ENCODE data around the gene HSD17B14.
"Not testable (repeated sequence)": the region's sequence is repeated elsewhere in the genome, so short reads cannot be mapped to it uniquely, and the experiment has no call there.

The HSD17B14 gene

DNA sequence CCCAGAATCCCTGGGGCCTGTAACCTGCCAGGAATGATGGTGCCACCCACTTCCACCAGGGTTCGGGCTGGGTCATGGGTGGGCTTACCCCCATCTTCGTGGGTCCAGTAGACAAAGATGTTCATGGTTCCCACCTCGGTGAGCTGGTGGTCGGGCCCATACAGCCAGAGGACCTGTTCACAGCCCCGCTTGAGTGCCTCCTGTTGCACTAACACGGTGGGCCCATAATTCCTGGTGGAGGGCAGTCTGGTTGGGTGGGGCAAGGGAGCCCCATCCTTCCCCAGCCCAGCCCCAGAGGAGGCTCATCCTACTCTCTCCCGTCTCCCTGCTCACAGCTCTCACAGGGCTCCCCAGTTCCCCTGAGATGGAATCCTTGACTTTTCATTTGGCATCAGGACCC, 39.2 kb downstream of the HSD17B14 start:
- no peak for DNase-seq (ENCODE audit: low spot score)

DNA sequence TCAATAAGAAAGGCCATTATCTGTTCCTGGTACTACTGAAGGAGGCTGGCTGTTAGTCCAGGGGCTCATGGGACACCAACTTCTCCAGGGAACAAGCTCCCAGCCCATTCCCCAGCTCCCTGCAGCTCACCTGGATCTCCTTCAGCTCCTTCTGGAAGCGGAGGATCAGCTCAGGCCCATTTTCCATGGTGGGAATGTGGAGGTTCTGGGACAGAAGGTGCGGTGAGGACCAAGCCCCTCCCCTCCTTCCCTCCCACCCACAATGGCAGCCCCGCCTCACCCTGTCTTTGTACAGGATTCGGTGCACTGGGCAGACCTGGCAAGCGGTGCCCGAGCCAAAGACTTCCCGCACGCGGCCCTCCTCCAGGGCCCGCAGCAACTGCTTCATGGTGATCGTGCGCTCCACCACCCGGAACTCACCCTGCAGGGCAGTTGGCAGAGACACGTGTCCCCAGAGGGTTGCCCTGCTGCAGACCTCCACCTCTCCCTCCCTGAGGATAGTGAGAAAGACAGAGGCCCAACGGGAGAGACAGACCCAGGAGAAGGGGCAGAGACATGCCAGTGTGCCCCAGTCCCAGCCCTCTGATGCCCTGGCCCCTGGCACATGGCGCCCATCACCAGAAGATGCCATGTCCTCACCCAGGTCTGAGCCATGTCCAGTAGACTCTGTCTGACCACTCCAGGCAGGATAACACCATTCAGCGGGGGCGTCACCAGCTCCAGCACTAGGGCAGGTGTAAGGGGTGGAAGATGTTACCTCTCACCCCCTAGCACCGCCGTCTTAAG, 39.8 kb downstream of the HSD17B14 start:
- no peak for DNase-seq (ENCODE audit: low spot score)

DNA sequence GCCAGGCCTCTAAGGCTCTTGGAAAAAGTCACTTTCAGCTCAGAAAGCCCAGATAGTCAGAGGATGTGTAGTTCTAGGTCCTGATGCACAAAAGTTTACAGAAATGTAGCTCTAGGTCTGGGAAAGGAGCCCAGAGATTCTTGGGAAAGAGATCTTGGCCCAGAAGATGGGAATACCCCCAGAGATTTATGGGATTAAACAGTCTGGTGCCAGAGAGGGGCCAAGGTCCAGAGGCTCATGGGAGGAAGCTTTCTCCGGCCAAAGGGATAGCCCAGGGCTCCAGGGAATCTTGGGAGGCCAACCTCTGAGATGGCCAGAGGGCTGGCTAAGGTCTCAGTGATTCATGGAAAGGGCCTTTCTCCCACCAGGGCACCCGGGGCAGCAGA, 40.6 kb downstream of the HSD17B14 start:
- DNase-seq (ENCODE audit: low spot score) = no peak

DNA sequence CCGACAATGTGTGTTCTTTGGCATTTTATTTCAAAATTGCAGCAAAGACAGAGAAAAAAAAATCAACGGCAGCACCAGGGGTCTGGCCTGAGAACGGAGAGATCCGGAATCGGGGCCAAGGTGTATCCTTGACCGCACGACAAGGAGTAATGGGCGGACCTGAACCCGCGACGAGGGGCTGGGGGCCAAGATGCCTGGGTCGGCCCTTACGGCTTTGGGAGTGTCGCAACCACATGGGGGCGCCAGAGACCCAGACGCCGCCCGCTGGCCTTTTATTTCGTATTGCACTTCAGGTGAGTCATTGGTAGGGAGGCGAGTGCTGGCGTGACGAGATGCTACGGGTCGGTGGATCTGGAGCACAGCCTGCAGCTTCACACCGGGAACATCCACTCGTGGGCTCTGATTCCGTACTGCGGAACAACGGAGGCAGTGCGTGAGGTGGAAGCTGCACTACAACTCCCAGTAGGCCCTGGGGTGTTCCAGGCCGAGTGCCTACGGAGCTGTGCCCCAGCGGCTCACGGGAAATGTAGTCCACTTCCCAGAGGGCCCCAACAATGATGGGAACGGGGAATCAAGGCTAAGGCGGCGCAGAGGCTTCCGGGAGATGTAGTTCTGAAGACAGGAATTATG, 41.1 kb downstream of the HSD17B14 start:
- DNase-seq (ENCODE audit: low spot score) = peak; percentile 85

DNA sequence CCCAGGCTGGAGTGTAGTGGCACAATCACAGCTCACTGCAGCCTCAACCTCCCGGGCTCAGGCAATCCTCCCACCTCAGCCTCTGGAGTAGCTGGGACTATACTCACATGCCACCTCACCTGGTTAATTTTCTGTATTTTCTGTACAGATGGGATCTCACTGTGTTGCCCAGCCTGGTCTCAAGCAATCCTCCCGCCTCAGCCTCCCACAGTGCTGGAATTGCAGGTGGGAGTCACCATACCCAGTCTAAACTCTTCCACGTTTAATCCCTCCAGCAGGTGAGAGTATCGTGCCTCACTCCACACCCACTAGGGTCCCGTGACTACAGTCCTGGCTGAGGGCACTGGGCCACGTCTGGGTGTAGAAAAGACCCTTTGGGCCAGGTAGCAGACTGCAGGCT, 42.0 kb downstream of the HSD17B14 start:
- no peak for DNase-seq (ENCODE audit: low spot score)

DNA sequence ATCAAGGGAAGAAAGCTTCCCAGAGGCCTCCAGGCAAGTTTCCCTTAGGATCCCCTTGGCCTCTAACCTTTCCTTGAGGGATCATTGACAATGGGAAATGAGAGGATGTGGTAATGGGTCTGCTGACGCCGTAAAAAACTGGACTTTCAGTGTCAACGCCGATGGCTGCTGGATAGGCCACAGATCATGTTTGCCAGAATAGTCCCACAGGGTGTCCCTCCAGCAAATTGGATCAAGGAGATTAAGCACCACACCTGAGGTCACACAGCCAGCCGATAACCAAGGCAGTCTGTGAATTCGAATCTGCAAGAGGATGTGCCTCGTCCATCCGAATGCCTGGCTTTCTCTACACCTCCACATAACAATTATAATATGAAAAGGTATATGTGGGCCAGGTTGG, 43.0 kb downstream of the HSD17B14 start:
- no peak for DNase-seq (ENCODE audit: low spot score)

DNA sequence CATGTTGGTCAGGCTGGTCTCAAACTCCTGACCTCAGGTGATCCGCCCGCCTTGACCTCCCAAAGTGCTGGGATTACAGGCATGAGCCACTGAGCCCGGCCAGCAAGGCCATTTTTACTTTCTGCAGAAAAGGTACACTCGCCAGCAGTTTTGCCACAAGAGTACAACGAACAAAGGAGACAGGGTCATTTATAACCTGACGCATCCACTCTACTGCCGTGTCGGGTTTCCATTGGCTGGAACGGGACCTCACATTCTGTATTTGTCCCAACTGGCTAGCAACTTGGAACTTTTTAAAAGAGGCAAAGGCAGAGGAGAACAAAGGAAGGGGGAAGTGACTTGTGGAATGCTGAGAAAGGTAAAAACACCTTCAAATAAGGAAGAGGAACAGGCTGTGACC, 49.0 kb downstream of the HSD17B14 start:
- DNase-seq (ENCODE audit: low spot score) = not testable (repeated sequence)

DNA sequence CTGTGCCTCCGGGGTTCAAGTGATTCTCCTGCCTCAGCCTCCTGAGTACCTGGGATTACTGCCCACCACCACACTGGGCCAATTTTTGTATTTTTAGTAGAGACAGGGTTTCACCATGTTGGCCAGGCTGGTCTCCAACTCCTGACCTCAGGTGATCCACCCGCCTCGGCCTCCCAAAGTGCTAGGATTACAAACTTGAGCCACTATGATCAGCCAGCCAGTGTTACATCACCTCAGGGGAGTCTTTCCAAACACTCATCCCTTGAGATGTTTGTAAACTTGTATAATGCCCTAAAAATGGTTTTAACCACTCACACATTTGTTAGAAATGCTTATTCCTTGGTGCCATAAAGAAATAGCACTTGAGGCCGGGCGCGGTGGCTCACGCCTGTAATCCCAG, 49.9 kb downstream of the HSD17B14 start:
- not testable (repeated sequence) for DNase-seq (ENCODE audit: low spot score)

DNA sequence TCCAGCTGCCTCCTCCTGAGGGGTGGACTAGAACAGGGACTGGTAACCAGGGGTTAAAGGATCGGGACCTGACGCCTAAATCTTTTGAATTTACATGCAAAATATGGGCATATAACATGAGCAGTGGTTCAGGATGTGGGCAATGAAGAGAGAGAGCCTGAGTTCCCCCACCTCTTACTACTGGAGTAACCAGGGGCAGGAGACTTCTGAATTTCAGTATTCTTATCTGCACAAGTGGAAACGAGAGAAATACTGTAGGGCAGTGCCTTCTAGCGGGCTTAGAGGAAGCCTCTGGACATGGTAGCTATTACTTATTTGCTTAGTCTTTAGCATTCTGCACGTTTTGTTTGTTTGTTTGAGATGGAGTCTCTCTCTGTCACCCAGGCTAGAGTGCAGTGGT, 51.8 kb downstream of the HSD17B14 start:
- DNase-seq (ENCODE audit: low spot score) = peak; percentile 31

DNA sequence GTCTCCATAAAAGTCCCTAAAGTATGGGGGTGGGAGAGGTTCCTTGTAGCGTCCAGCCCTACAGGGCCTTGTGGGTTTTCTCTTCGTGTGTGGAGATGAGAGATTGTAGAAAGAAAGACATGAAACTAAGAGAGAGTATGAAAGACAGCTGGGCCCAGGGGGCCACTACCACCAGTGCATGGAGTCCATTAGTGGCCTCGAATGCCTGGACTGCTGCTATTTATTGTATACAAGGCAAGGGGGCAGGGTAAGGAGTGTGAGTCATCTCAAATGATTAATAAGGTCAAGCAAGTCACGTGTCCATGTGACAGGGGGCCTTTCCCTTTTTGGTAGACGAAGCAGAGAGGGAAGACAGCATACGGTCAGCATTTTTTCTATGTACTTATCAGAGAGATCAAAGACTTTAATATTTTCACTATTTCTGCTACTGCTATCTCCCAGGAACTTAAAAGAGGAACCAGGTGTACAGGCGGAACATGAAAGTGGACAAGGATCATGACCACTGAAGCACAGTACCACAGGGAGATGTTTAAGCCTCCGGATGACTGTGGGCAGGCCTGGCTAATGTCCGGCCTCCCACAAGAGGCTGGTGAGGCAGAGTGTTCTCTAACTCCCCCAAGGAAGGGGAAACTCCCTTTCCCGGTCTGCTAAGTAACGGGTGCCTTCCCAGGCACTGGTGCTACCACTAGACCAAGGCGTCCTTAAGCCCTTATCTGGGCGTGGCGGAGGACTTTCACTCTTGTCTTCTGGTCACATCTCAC, 55.5 kb downstream of the HSD17B14 start:
- DNase-seq (ENCODE audit: low spot score) = peak; percentile 57

DNA sequence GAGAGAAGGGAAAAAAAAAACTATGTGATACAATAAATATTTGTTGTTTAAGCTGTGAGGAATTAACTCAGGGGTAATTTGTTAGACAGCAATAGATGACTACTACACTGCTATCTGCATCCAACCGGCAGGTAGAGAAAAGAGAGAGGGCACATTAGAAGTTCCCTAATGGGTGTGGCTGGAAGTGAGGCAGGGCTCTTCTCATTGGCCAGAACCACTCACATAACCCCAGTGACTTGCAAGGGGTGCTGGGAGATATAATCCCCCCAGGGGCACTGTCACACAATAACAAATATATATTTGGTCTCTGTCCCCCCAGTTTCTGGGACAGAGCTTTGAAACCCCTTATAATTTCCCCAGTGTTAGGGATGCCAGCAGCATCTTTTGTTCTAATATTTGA, 56.7 kb downstream of the HSD17B14 start:
- peak; percentile 13 for DNase-seq (ENCODE audit: low spot score)

DNA sequence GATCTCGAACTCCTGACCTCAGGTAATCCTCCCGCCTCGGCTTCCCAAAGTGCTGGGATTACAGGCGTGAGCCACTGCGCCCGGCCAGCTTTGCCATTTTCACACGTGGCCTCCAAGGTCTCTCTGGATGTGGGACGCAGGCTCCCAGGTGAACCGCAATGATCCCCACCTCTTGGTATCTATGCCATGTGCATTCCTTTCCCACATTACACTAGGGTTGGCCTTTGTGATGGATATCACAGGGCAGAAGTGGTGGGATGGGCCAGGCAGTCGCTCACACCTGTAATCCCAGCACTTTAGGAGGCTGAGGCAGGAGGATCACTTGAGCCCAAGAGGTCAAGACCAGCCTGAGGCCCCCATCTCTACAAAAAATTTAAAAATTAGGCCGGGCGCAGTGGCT, 58.6 kb downstream of the HSD17B14 start:
- DNase-seq (ENCODE audit: low spot score) = no peak

DNA sequence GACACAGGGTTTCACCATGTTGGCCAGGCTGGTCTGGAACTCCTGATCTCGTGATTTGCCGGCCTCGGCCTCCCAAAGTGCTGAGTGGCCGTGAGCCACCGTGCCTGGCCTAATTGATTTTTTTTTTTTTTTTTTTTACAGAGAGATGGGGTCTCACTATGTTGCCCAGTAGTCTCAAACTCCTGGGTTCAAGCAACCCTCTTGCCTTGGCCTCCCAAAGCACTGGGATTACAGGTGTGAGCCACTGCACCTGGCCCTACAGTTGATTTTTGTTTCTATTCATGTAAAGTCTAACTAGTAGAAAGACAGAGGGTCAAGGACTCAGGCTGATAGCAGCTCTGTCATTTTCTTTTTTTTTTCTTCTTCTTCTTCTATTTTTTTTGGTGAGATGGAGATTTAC, 59.2 kb downstream of the HSD17B14 start:
- no peak for DNase-seq (ENCODE audit: low spot score)

DNA sequence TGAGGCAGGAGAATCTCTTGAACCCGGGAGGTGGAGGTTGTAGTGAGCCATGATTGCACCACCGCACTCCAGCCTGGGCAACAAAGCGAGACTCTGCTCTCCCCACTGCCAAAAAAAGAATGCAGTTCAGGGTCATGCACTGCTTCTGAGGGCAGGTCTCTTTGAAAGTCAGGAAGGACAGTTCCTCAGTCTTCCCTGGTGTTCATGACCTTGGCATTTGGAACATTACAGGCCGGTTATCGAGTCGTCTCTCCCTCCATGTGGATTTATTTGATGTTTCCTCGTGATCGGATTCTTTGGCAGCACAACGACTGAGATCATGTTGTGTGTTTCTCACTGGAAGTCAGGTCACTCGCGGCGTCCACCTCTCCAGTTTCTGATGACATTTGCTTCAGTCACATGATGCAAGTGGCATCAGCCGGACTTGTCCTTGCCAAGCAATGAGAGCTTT, 63.8 kb downstream of the HSD17B14 start:
- DNase-seq (ENCODE audit: low spot score) = no peak

DNA sequence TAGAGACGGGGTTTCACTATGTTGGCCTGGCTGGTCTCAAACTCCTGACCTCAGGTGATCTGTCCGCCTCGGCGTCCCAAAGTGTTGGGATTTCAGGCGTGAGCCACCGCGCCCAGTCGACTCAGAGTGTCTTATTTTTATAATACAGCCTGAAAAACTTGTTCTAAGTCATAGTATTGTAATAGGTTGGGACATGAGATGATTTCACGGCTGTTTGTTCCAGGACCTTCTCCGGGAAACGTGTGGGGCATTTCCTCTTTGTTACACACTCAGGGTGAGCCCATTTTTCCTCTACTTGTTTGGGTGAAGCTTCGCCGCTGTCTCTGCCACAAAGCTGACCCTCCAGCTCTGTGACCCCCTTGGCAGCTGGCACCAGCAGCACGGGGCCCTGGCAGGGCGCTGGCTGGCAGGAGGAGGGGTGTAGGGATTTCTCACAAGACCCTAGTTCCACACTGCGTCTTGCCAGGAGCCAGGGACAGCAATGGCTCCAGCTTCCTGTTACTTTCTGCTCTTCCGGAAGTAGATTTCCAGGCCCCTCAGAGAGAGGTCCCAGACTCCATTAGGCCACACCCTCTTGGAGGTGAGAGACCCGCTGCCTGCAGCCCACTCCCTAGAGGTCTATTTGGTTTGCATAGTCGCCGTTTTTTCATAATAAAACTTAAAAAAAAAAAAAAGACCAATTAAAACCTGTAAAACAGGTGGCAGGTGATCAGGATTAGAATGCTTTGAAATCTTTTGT, 65.4 kb downstream of the HSD17B14 start:
- no peak for DNase-seq (ENCODE audit: low spot score)

DNA sequence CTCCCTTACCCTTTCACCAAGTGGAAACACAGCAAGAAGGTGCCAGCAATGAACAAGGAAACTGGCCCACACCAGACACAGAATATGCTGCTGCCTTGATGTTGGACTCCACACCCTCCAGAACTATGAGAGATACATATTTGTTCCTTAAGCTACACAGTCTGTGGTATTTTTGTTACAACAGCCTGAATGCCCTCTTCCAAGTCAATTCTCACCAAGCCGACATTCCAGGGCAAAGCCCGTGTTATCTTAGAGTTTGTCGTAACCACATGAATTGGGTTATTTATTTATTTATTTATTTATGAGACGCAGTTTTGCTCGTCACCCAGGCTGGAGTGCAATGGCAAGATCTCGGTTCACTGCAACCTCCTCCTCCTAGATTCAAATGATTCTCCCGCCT, 66.0 kb downstream of the HSD17B14 start:
- DNase-seq (ENCODE audit: low spot score) = no peak

DNA sequence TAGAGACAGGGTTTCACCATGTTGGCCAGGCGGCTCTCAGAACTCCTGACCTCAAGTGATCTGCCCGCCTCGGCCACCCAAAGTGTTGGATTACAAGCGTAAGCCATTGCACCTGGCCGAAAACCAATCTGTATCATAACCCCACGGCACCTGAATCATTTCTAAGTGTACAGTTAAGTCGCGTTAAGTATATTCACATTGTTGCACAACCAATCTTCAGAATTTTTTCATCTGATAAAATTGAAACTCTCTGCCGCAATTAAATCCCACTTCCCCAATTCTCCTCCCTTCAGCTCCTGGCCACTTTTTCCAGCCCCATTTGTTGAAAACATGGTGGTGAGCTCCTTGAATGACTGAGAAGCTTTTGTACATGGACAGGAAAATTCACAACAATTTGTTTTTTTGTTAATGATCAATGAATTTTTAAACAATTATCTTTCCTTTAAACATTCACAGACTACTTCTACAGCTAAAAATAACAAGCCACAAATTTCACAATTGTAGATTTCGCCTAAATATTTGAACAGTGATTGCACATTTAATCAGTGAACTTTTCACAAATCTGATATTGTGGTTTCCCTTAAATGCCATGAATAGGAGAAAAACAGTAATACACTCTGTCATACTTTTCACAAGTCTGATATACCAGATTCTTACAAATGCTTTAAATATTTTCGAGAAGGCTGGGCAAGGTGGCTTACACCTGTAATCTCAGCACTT, 67.1 kb downstream of the HSD17B14 start:
- no peak for DNase-seq (ENCODE audit: low spot score)

DNA sequence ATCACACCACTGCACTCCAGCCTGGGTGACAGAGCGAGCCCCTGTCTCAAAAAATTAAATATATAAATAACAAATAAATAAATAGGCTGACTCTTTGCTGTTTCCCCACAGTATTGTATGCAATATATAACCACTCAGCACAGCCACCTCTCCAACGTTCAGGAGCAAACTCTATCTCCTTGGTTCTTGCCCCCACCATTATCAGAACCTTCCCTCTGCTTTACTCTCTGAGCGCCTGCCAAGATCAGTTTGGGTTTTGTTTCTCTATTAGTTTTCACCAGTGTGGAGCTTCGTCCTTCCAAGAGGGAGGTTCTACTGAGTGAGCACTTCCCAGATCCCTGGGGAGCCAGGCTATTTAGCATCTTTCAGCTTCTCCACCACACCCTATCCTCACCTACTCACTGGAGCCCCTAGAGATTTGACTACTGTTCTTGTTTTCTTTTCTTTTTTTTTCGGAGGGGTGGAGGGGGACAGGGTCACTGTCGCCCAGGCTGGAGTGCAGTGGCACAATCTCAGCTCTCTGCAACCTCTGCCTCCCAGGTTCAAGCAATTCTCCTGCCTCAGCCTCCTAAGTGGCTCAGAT, 68.0 kb downstream of the HSD17B14 start:
- peak; percentile 55 for DNase-seq (ENCODE audit: low spot score)

DNA sequence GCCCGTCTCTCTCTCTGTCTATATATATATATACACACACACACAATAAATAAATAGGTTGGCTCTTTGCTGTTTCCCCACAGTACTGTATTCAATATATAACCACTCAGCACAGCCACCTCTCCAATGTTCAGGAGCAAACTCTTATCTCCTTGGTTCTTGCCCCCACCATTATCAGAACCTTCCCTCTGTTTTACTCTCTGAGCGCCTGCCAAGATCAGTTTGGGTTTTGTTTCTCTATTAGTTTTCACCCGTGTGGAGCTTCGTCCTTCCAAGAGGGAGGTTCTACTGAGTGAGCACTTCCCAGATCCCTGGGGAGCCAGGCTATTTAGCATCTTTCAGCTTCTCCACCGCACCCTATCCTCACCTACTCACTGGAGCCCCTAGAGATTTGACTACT, 70.5 kb downstream of the HSD17B14 start:
- peak; percentile 71 for DNase-seq (ENCODE audit: low spot score)

Measured in hematopoietic multipotent progenitor cell treated with erythropoietin and hydrocortisone succinate and interleukin-3 and kit ligand, for 15 days (in vitro differentiated cells).